ENCODE data around the gene OCEL1.
"Not testable (repeated sequence)": the region's sequence is repeated elsewhere in the genome, so short reads cannot be mapped to it uniquely, and the experiment has no call there.

Gene OCEL1

GRCh38 chr19:17266589-17266974, 40.6 kb downstream of the OCEL1 start:
- no peak for DNase-seq

DNA sequence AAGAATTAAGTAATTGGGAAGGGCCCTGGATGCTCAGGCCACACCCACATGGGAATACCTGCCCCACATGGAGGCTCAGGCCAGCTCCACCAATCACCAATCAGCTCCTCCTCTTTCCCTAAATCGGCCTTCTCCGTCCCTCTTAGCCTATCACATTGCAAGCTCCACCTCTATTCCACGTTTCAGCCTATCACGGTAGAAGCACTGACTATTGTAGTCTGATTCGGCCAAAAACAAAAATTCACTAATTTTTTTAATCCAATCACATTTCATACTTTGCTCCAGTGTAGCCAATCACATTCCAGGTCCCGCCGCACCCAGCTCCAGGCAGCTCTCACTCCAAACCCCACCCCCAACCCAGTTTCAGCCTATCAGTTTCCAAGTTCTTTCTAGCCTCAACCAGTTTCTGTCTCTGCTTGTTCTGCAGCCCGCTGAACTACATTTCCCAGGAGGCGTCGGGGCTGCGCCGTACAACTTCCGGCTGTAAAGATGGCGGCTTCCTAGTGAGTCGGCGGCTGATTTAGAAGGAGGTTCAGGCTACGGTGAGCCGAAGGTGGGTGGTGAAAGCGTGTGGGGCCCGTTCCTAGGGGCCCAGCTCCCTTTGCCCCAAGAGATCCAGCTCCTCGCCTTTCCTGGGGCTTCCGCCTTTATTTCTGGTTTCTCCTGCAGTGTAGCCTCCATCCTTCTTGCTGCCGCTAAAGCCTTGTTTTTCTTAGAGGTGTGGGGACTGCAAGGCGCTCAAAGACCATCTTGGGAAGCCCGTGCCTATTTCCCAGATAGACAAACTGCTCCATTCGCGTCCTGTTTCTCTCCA, 41.2 kb downstream of the OCEL1 start, which contains the start of gene BABAM1:
BABAM1 (plus strand) TSS at position 469 of the 814 bp plus-strand sequence. CDS start 1,364 bp downstream, outside the sequence.
- DNase-seq, result peak; percentile 91

- no peak for DNase-seq
Observed at GRCh38 chr19:17268754-17269153, 42.7 kb downstream of the OCEL1 start.

GRCh38 chr19:17274892-17275291, 48.9 kb downstream of the OCEL1 start:
- DNase-seq, result not testable (repeated sequence)

DNA sequence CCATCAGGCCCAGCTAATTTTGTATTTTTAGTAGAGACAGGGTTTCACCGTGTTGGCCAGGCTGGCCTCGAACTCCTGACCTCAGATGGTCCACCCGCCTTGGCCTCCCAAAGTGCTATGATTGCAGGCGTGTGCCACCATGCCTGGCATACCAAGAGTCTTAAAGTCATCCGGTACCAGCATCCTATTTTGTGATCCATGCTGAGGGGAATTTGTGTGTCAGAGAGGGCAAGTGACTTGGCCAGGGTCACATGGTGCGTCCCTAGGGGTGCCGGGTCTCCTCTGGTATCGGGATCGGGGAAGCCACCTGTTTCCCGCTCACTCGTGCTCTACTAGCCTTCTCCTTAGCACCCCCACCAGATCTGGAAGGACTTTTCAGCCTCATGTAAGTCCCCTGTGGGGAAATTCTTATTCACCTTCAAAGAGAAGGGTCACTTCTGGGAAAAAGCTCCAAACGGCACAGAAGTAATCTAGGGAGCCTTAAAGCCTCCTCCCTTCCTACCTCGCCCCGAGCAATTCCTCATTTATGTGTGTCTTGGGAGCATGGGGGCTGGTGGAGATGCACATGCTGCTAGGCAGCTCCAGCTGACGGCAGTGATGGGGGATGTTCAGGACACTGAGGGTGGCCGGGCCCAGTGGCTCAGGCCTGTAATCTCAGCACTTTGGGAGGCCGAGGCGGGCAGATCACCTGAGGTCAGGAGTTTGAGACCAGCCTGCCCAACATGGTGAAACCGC, 49.6 kb downstream of the OCEL1 start:
- DNase-seq, result no peak
